ENCODE data around the gene HLA-DQB1.

Gene HLA-DQB1

GRCh38 chr6:32692019-32692418, 25.6 kb upstream of the HLA-DQB1 start:
- Histone ChIP-seq H3K27me3 (ENCODE audit: insufficient read depth, low read length, poor library complexity, severe bottlenecking) (no peaks in the 10 kb centered on the region), H3K4me2 (ENCODE audit: low read depth, low read length, poor library complexity, severe bottlenecking) (no peak overlapping the region)

GRCh38 chr6:32689531-32690501, 23.4 kb upstream of the HLA-DQB1 start:
- no peaks in the 10 kb centered on the region for H3K9me2 ChIP-seq (replicated peaks; ENCODE audit: low read depth, low read length)
- no peaks in the 10 kb centered on the region for H3K79me2 ChIP-seq (ENCODE audit: insufficient read depth, low read length)
- no peak for TF ChIP-seq EZH2phosphoT487 (IDR thresholded peaks at IDR 0.05; ENCODE audit: borderline replicate concordance)
- no peak for TF ChIP-seq CTCF (conservative IDR thresholded peaks at IDR 0.05; ENCODE audit: low read length)
- no peak overlapping the region for H3K4me3 ChIP-seq (ENCODE audit: low read length, poor library complexity, severe bottlenecking)
- H3K36me3 ChIP-seq (ENCODE audit: insufficient read depth, low read length), result no peaks in the 10 kb centered on the region
- peaks cover 5% of the 10 kb centered on the region for H3K4me1 ChIP-seq (ENCODE audit: insufficient read depth, low read length, poor library complexity, severe bottlenecking)
- H2AFZ ChIP-seq (ENCODE audit: low read length), result no peak overlapping the region
- H3K4me2 ChIP-seq (ENCODE audit: low read depth, low read length, poor library complexity, severe bottlenecking), result no peak overlapping the region
- no peaks in the 10 kb centered on the region for H3F3A ChIP-seq (ENCODE audit: low read depth)
- no peaks in the 10 kb centered on the region for H4K20me1 ChIP-seq (ENCODE audit: insufficient read depth, low read length, poor library complexity, severe bottlenecking)
- H3K27me3 ChIP-seq (ENCODE audit: insufficient read depth, low read length, poor library complexity, severe bottlenecking), result no peaks in the 10 kb centered on the region
- H3K9me3 ChIP-seq (ENCODE audit: insufficient read depth, low read depth, low read length), result no peaks in the 10 kb centered on the region
- no peak overlapping the region for H3K9ac ChIP-seq (ENCODE audit: low read depth, low read length, poor library complexity, severe bottlenecking)

More at GRCh38 chr6:32692019-32692418, 25.6 kb upstream of the HLA-DQB1 start:
- Histone ChIP-seq H4K20me1 (ENCODE audit: insufficient read depth, low read length, poor library complexity, severe bottlenecking) (no peaks in the 10 kb centered on the region), H3K4me3 (ENCODE audit: low read length, poor library complexity, severe bottlenecking) (no peak overlapping the region), H3K36me3 (ENCODE audit: insufficient read depth, low read length) (no peaks in the 10 kb centered on the region), H2AFZ (ENCODE audit: low read length) (no peak overlapping the region), H3K9ac (ENCODE audit: low read depth, low read length, poor library complexity, severe bottlenecking) (no peak overlapping the region), H3K79me2 (ENCODE audit: insufficient read depth, low read length) (no peaks in the 10 kb centered on the region), H3K9me3 (ENCODE audit: insufficient read depth, low read depth, low read length) (no peaks in the 10 kb centered on the region), H3K9me2 (replicated peaks; ENCODE audit: low read depth, low read length) (no peaks in the 10 kb centered on the region), H3K4me1 (ENCODE audit: insufficient read depth, low read length, poor library complexity, severe bottlenecking) (no peaks in the 10 kb centered on the region), H3F3A (ENCODE audit: low read depth) (no peaks in the 10 kb centered on the region)
- TF ChIP-seq EZH2phosphoT487 (IDR thresholded peaks at IDR 0.05; ENCODE audit: borderline replicate concordance), result no peak
- TF ChIP-seq CTCF (conservative IDR thresholded peaks at IDR 0.05; ENCODE audit: low read length), result peak; percentile 89

- Histone ChIP-seq H3K9me3 (ENCODE audit: insufficient read depth, low read depth, low read length) (no peaks in the 10 kb centered on the region), H2AFZ (ENCODE audit: low read length) (no peak overlapping the region), H3K4me3 (ENCODE audit: low read length, poor library complexity, severe bottlenecking) (peak overlapping the region; percentile 5), H3K9me2 (replicated peaks; ENCODE audit: low read depth, low read length) (no peaks in the 10 kb centered on the region), H4K20me1 (ENCODE audit: insufficient read depth, low read length, poor library complexity, severe bottlenecking) (no peaks in the 10 kb centered on the region), H3F3A (ENCODE audit: low read depth) (no peaks in the 10 kb centered on the region), H3K9ac (ENCODE audit: low read depth, low read length, poor library complexity, severe bottlenecking) (no peak overlapping the region), H3K27me3 (ENCODE audit: insufficient read depth, low read length, poor library complexity, severe bottlenecking) (peaks cover 22% of the 10 kb centered on the region), H3K4me2 (ENCODE audit: low read depth, low read length, poor library complexity, severe bottlenecking) (peak overlapping the region; percentile 48), H3K4me1 (ENCODE audit: insufficient read depth, low read length, poor library complexity, severe bottlenecking) (peaks cover 5% of the 10 kb centered on the region), H3K79me2 (ENCODE audit: insufficient read depth, low read length) (no peaks in the 10 kb centered on the region), H3K36me3 (ENCODE audit: insufficient read depth, low read length) (no peaks in the 10 kb centered on the region)
- TF ChIP-seq CTCF (conservative IDR thresholded peaks at IDR 0.05; ENCODE audit: low read length) (no peak), EZH2phosphoT487 (IDR thresholded peaks at IDR 0.05; ENCODE audit: borderline replicate concordance) (no peak)
Measured at GRCh38 chr6:32685603-32686002, 19.1 kb upstream of the HLA-DQB1 start.

Data from Loucy (cell line).